Thyroid gland (tissue), 4 donors: ENCODE measurements around the gene FOXJ2.
"Not testable (repeated sequence)": the region's sequence is repeated elsewhere in the genome, so short reads cannot be mapped to it uniquely, and the experiment has no call there.

Source experiments
- POLR2A ChIP-seq, 2 donors: fragments of 450-650 bp; IDR thresholded peaks; one replicate each; pipeline ENCODE4 v1.6.1; 2017; ENCODE audit warnings: antibody characterized with exemption in 2 of 2, mild to moderate bottlenecking in 2 of 2, moderate library complexity in 1 of 2
- TF ChIP-seq, protein P1 (sequence below), 6 experiments: fragments of 200-600 bp in 3 of 6; fragments of 450-650 bp in 3 of 6; sonication (generic) in 3 of 6; IDR thresholded peaks; one replicate each; pipeline ENCODE4 v1.5.1; 2016 to 2019; ENCODE audit warnings: antibody characterized with exemption in 6 of 6, mild to moderate bottlenecking in 2 of 6, inconsistent platforms in 1 of 6, moderate library complexity in 1 of 6

DNA sequence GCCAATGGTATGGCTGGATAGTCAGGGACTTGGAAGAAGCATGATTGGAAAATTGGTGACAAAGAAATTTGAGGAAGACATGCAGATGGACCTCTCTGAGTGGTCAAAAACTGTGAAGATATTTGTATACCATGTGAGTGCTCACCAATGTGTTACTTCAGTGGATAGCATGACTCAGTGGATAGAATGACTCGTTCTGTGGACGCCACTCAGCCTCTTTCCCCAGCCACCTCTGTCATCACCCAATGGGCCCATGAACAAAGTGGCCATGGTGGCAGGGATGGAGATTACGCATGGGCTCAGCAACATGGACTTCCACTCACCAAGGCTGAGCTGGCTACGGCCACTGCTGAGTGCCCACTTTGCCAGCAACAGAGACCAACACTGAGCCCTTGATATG lies 31.0 kb upstream of the FOXJ2 start:
- TF ChIP-seq, protein P1, sequence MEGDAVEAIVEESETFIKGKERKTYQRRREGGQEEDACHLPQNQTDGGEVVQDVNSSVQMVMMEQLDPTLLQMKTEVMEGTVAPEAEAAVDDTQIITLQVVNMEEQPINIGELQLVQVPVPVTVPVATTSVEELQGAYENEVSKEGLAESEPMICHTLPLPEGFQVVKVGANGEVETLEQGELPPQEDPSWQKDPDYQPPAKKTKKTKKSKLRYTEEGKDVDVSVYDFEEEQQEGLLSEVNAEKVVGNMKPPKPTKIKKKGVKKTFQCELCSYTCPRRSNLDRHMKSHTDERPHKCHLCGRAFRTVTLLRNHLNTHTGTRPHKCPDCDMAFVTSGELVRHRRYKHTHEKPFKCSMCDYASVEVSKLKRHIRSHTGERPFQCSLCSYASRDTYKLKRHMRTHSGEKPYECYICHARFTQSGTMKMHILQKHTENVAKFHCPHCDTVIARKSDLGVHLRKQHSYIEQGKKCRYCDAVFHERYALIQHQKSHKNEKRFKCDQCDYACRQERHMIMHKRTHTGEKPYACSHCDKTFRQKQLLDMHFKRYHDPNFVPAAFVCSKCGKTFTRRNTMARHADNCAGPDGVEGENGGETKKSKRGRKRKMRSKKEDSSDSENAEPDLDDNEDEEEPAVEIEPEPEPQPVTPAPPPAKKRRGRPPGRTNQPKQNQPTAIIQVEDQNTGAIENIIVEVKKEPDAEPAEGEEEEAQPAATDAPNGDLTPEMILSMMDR (IDR thresholded peaks at IDR 0.05), result not testable (repeated sequence)
- TF ChIP-seq POLR2A (IDR thresholded peaks at IDR 0.05), result not testable (repeated sequence)
